Right cardiac atrium (tissue), 5 donors: ENCODE results near the gene ACSS1. TPM values are rescaled to one million over a fixed set of nuclear protein-coding genes. Genes with fewer than 3 reads are reported as not detected.

Experiments used
- ATAC-seq, 2 donors: fragments of 200-7000 bp; cut with Tn5 transposase; one replicate each; pipeline versions ENCODE4 v1.8.0 to v1.9.1; 2020; ENCODE audit warnings: moderate library complexity in 2 of 2, mild to moderate bottlenecking in 1 of 2
- DNase-seq, 3 donors: peaks; one replicate each; pipeline ENCODE4 v3.0.0-alpha.2; 2020
- H3K27ac ChIP-seq: one replicate; pipeline ENCODE4 v1.5.1; 2013; ENCODE audit warnings: mild to moderate bottlenecking, low read length, control low read depth, moderate library complexity
- H3K27me3 ChIP-seq: one replicate; pipeline ENCODE4 v1.6.1; 2013; ENCODE audit not compliant: control insufficient read depth, insufficient read depth
- H3K4me1 ChIP-seq: one replicate; pipeline ENCODE4 v1.6.1; 2013; ENCODE audit warnings: low read length; ENCODE audit not compliant: control insufficient read depth, insufficient read depth
- H3K4me3 ChIP-seq: one replicate; pipeline ENCODE4 v1.5.1; 2013; ENCODE audit warnings: low read length, control low read depth
- H3K9me3 ChIP-seq: one replicate; pipeline ENCODE4 v1.6.1; 2013; ENCODE audit warnings: low read length; ENCODE audit not compliant: control insufficient read depth
- WGBS: extraction: QIAGEN DNeasy Blood & Tissue Kit; methylation state at CpG from one replicate; pipeline ENCODE4 v1.1.7; 2013; 5-methylcytosine and 5-hydroxymethylcytosine counted together
- intact Hi-C, 4 donors: fragments of 100-400 bp; cut with DNase I; formaldehyde crosslinking; loops; one replicate each; pipeline versions ENCODE4 v1.11.0 to v1.14.0; 2022 to 2023
- polyA plus RNA-seq: library from polyadenylated mRNA; stranded (reverse); fragments of 200-250 nt; gene quantifications from one replicate; pipeline ENCODE4 v1.2.3, GENCODE V29; 2013
- total RNA-seq, 4 donors: library from RNA; stranded (reverse); fragmentation: NEBNext Ultra II Directional; extraction: Animal tissue kit (Norgen Biotek cat#: 25700); gene quantifications; one replicate each; pipeline ENCODE4 v1.2.1, GENCODE V29; 2021
- donor health status: healthy with polysubstance abuse.
- donor health status: DM: no; HTN: yes; CAD: no.
- donor health status: DM: no; HTN: no; CAD: no.
- donor health status: DM: no; HTN: yes; CAD: no; lungs with severe emphysema.
- donor health status: DM: yes; HTN: yes; CAD: no.

The ACSS1 gene
- total and polyA plus RNA-seq, 5 donors: 14.8 to 61.8 (median 32.5) TPM

DNA sequence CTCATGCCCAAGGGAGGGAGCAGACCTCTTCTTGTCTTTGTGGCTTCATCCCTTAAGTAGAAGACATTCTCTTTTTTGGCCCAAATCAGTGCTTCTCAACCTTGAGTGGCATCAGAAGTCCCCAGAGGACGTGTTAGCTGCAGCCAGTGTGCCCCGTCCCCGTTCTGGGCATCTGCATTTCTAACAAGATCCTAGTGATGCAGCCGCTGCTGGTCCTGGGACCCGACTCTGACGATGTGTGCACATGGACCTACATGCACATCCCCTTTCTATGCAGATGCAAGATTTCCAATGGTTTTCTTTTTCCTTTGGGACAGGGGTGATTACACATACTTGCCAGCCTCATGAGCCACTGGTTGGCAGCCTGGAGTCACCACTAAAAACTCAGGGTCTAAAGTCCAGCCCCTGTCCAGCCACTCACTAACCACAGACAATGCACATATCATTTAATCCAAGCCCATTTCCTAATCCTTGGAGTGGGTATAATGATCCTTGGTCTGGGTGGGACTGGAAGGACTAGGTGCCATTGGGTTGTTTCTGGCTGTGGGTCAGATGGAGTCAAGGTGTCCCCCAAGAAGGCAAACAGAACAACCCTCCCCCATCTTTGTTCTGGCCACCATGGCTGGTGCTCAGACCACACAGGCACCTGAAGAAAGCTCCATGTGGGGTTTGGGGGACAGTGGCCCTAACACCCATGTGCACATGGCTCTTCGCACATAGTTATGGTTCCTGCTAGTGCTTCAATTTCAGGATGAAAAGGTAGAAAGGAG lies 6.4 kb downstream of the ACSS1 start:
- ATAC-seq (no peak), DNase-seq (no peak)
- peaks cover 50% of the 10 kb centered on the region for H3K4me1 ChIP-seq
- intact Hi-C loops: no loop called here
- H3K9me3 ChIP-seq: no peaks in the 10 kb centered on the region
- no peak overlapping the region for H3K4me3 ChIP-seq
- H3K27ac ChIP-seq: peak overlapping the region; percentile 40
- 94% methylated on average over 7 of the region's 7 CpGs for WGBS
- no peaks in the 10 kb centered on the region for H3K27me3 ChIP-seq

DNA sequence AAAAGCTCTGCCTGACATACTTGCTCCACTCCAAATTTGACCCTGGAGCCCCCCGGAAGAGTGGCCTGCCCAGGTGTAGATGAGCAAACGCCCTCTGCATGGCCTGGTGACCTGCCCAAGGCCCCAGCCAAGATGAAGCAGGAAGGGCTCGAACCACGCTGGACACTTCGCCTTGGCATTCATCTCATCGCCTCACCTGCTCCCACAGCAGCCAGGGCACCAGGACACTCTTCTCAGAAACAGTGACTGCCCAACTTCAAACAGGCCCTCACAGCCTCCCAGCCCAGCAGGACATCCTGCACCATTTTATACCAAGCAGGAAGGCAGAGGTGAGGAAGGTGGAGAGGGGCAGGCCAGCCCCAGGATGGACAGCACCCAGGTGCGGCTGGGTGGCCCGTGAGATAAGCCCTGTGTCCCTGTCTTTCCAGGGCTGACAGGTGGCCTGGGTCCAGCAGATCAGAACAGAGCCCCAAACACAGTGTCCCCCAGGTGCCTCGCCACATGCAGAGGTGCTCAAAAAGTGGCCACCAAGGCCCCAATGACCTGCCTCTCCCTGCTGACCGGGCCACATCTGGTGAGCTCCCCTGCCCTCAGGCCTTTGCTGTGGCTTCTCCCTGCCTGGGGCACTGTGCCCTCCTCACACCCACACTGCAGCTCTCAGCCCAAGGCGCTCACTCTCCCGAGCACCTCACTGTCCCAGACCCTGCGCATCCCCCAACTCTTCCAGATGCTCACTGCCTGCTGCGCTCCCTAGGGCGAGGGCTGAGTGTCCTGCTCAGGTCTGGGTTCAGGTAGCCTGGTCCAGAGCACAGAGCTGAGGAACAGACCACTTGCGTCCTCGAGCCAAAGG lies 7.2 kb downstream of the ACSS1 start:
- peaks cover 50% of the 10 kb centered on the region for H3K4me1 ChIP-seq
- ATAC-seq (no peak), DNase-seq (peak in 2 of 3 donors; percentile 30 to 47)
- H3K27me3 ChIP-seq: no peaks in the 10 kb centered on the region
- H3K27ac ChIP-seq: peak overlapping the region; percentile 40
- H3K9me3 ChIP-seq: no peaks in the 10 kb centered on the region
- intact Hi-C loops: no loop called here
- WGBS: 89% methylated on average over 17 of the region's 17 CpGs
- no peak overlapping the region for H3K4me3 ChIP-seq

DNA sequence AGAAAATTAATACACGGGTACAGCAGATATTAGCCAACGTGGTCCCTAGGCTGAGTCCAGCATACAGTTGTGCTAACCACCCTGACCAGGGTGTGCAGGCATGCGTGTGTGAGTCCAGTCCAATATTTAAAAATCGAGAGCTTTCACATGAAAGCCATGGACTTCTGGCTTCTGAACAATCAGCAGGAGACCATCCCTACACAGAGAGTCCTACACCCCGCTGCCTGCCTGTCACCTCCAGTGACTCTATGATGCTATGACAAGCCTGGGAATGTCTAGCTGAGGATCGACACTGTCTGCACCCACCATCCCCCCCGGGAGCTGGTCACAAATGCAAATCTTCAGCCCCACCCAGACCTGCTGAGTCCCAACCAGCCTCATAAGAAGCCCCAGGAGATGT lies 7.9 kb downstream of the ACSS1 start:
- ATAC-seq: no peak
- no peak for DNase-seq
- no peaks in the 10 kb centered on the region for H3K9me3 ChIP-seq
- intact Hi-C loops: no loop called here
- no peak overlapping the region for H3K4me3 ChIP-seq
- H3K27me3 ChIP-seq: no peaks in the 10 kb centered on the region
- H3K4me1 ChIP-seq: peaks cover 46% of the 10 kb centered on the region
- peak overlapping the region; percentile 64 for H3K27ac ChIP-seq
- 52% methylated on average over 7 of the region's 7 CpGs for WGBS

DNA sequence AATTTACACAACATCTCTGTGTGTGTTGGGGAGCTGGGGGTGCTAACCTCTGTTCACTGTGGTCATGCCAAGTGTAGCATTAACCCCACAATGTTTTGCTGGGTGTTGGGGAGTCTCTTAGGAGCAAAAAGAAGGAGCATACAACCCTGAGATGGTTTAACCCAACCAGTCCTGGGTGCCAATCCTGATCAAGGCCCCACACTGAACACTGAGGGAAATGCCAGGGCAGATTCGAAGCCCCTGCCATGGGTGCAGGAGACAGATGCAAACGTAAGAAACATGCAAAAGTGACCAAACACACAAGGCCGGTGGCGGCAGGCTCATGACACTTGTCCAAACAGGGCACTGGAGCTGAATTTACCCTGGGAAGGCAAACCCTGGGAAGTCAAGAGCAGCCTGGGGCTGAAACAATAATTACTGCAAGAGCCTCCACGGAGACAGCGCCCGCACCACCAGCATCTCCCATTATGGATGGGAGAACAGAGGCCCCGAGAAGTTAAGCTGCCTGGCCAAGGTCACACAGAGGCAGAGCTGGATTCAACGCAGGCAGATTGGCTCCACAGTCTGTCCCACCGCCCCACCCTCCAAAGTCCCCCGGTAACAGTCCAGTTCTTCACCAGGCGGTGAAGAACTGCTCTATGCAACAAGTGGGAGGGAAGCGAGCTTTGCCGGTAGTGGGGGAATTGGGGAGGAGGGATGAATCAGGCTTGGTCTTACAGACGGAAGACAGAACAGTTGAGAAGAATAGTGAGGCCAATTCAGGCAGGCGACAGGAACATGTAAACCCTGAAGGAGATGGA lies 8.5 kb downstream of the ACSS1 start:
- intact Hi-C loops: no loop called here
- Histone ChIP-seq H3K27ac (peak overlapping the region; percentile 64), H3K9me3 (no peaks in the 10 kb centered on the region), H3K4me1 (peaks cover 45% of the 10 kb centered on the region), H3K27me3 (no peaks in the 10 kb centered on the region), H3K4me3 (no peak overlapping the region)
- ATAC-seq: no peak
- no peak for DNase-seq
- WGBS: 54% methylated on average over 16 of the region's 16 CpGs

DNA sequence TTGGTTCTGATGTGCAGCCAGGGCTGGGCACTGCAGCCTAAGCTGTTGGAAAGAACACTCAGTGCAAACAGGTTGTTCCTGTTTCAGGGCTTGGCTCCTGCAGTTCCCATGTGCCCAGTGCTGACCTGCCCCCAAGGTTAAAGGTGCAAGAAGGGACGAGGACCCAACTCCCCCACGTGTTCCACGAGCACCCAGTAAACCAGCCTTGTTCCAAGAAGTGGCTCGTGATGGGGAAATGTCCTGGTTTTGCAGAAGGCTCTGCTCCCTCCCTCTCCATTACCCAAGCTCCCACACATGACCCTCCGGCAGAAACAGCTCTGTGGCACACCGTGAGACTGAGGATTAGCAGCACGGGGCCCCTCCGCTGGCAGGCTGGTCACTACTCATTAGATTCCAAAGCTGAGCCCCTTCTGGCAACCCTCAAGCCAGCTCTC lies 9.4 kb downstream of the ACSS1 start:
- H3K4me3 ChIP-seq: no peak overlapping the region
- 53% methylated on average over 8 of the region's 8 CpGs for whole genome bisulfite sequencing
- H3K27ac ChIP-seq: peak overlapping the region; percentile 37
- DNase-seq: peak in 1 of 3 donors; percentile 55
- intact Hi-C loops: no loop called here
- no peak for ATAC-seq
- no peaks in the 10 kb centered on the region for H3K9me3 ChIP-seq
- peaks cover 39% of the 10 kb centered on the region for H3K4me1 ChIP-seq
- H3K27me3 ChIP-seq: no peaks in the 10 kb centered on the region

DNA sequence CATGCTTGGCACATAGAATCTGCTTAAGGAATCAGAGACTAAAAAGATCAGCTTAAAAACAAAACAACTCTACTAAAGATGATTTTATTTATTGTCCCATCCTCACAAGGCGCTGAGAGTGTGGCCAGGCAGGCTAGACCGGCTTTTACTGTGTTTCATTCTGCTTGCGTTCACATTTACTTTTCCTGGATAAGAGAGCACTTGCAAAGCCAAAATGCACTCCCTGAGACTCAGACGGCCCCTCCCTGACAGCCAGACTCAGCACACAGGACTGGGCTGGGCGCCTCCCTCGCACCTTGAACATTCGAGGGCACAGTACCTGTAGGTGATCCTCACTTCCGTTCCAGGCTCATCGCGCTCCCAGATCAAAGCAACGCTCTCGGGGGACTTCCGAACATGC lies 10.2 kb downstream of the ACSS1 start:
- ATAC-seq (no peak), DNase-seq (no peak)
- intact Hi-C loops: no loop called here

DNA sequence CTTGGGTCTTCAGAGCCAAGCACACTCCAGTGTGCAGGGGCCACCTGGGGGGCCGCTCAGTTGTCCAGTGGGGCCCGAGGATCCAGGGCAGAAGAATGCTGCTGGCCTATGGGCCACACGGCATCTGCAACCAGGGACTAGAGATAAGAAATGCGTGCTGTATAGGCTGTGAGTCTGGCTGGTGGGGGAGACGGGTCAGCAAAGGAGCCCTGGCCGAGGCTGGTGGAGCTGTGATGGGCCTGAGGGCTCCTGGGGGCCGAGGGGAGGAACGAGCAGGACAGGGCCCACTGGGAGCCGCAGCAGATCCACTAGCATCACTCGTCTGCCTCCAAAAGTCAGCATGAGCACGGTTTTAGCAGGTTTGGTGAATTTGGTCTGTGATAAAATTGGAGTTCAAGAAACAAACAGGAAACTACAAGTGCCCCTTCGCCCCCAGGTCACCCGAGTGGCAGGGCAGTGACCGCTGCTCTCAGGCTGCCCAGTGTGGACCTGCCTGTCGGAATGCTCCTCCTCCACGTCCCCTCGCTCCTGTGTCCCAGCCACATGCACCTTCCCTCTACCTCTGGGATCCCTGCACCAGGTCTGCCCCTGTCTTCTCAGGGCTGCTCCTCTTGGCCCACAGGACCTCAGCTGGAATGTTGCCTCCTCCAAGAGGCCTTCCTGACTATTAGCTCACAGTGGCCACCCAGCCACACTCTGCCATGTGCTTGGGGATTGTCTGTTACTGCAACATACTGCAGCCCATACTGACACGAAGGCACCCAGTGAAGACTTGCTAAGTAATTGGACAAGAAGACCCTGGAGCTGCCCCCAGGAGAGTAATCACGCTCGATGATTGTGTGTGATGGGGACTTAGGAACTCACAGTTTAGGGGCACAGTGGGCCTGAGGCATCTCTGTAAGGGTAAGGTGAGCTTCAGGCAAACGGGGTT lies 10.9 kb downstream of the ACSS1 start:
- ATAC-seq (no peak), DNase-seq (peak in 1 of 3 donors; percentile 30)
- no peaks in the 10 kb centered on the region for H3K9me3 ChIP-seq
- intact Hi-C loops: no loop called here
- H3K4me3 ChIP-seq: no peak overlapping the region
- H3K27ac ChIP-seq: peak overlapping the region; percentile 81
- H3K4me1 ChIP-seq: peaks cover 52% of the 10 kb centered on the region
- H3K27me3 ChIP-seq: no peaks in the 10 kb centered on the region
- WGBS: 75% methylated on average over 21 of the region's 21 CpGs

More for the DNA sequence above, 10.2 kb downstream of the ACSS1 start:
- Histone ChIP-seq H3K4me1 (peaks cover 47% of the 10 kb centered on the region), H3K9me3 (no peaks in the 10 kb centered on the region), H3K27ac (no peak overlapping the region), H3K4me3 (no peak overlapping the region), H3K27me3 (no peaks in the 10 kb centered on the region)
- WGBS: 88% methylated on average over 13 of the region's 13 CpGs

DNA sequence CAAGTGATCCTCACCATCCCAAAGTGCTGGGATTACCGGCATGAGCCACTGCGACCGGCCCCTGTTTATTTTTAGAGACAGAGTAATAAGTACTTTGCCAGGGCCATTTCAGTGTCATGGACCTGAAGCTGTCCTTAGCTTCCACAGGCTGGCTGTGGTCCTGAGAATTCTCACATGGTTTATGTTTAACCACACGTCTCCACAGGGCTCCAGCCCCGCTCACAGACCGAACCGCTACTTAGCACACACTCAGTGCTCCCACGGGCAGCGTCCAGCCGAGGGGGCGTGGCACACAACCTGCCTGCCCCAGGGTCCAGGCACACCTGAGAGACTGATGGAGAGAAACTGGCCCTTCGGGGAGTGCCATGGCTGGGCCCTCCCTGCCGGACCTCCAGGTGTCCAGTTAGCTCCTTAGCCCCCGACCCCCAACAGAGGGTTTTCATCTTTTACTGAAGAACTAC lies 11.7 kb downstream of the ACSS1 start:
- no peaks in the 10 kb centered on the region for H3K9me3 ChIP-seq
- ATAC-seq: peak; percentile 73 to 75
- WGBS: 68% methylated on average over 14 of the region's 14 CpGs
- H3K27ac ChIP-seq: peak overlapping the region; percentile 81
- no peak overlapping the region for H3K4me3 ChIP-seq
- peaks cover 51% of the 10 kb centered on the region for H3K4me1 ChIP-seq
- peak; percentile 43 to 79 (median 74) for DNase-seq
- intact Hi-C loops: no loop called here
- H3K27me3 ChIP-seq: no peaks in the 10 kb centered on the region

DNA sequence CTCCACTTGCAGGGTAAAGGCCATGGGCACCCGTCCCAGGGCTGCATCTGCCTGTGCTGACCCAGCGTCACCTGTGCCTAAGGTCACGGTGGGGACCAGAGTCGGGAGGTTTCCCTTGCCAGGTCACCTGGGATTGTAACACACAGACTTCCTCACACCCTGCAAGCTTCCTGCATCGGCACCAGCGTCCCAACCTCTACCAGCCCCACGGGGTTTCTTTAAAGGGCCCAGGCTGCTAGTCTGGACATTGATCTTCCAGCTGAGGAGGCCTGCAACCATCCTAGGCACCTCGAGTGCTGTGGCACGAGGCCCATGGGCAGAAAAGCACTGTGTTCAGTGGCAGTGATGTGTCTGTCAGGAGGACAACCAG lies 12.6 kb downstream of the ACSS1 start:
- DNase-seq: peak in 1 of 3 donors; percentile 46
- Histone ChIP-seq H3K27ac (peak overlapping the region; percentile 78), H3K9me3 (no peaks in the 10 kb centered on the region), H3K4me3 (no peak overlapping the region), H3K4me1 (peaks cover 47% of the 10 kb centered on the region), H3K27me3 (no peaks in the 10 kb centered on the region)
- intact Hi-C loops: no loop called here
- no peak for ATAC-seq
- WGBS: 40% methylated on average over 9 of the region's 9 CpGs
